Suppressor macrophage treated with lipopolysaccharide for 4 hours (primary cell): ENCODE data around the gene APBA1.
"Not testable (repeated sequence)": the region's sequence is repeated elsewhere in the genome, so short reads cannot be mapped to it uniquely, and the experiment has no call there.

Source experiments
- DNase-seq: peaks from one replicate; pipeline ENCODE4 v3.0.0-alpha.2; 2020

The APBA1 gene

DNA sequence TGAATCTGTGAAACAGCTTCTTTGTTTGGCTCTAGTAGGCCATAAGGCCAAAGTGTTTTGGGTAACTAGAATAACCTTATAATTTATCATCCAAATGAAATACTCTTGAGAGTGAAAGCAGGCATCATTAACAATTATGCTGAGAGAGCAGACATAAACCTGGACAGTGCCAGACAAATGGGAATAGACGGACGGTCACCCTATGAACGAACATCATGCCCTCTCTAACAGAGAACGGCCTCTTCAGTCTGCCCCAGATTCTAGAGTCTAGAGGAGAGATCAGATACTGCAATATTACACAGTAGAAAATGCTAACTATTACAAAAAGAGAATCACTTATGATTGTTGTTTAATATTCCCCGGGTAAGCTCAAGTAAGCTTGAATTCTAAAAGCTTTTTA is 68.5 kb downstream of the APBA1 start:
- no peak for DNase-seq

DNA sequence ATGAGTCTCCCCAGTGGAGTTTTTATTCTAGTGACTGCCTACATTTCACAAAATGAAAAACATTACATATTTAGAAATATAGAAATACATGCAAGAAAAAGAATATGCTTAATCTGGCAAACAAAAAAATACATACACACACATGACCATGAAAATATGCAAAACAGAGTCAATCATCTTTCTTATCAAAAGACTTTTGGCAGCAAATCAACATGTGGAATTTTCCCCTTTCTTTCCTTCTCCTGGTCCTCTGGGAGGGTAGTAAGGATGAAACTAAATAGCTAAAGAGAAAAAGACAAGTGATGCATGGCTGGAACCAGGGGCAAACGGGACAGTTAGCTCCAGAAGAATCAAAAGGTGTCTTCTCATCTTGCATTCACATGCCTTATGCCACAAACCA is 69.4 kb downstream of the APBA1 start:
- DNase-seq, result no peak

DNA sequence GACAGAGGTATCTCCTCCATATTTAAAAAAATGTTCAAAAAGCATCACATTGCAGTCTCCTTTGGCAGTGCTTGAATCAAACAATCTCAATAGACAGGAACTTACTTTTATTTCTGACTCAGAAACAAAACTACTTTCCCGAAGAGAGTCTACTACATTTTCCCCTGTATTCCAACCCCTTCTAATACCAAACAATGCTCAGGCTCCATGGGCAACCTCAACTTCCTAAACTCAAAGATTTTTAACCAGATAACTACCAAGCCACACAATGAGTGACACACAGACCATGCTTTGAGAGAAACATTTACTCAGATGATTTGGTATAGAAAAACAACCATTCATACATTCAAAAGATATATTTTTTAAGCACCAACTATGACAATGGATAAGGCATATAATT is 70.5 kb downstream of the APBA1 start:
- no peak for DNase-seq

DNA sequence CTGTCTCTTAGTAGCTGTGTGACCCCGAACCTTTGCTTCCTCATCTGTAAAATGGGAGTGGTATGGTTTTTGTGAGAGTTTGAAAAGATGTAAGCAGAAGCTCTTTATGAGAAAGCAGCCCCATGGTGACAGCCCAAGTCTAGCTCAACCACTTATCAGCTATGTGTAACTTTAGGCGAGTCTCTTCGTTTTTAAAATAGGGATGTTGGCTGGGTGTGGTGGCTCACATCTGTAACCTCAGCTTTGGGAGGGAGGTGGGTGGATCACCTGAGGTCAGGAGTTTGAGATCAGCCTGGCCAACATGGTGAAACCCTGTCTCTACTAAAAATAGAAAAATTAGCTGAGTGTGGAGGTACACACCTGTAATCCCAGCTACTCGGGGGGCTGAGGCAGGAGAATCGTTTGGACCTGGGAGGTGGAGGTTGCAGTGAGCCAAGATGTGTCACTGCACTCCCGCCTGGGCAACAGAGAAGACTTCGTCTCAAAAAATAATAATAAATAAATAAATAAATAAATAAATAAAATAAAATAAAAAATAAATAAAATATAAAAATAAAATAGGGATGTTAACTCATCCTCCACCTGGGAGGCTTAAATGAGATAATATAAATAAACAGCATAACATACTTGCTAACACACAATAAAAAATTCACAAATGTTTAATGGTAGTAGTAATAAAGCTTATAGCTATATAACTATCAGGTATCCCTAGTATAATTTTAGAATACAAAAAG is 71.7 kb downstream of the APBA1 start:
- DNase-seq, result no peak

DNA sequence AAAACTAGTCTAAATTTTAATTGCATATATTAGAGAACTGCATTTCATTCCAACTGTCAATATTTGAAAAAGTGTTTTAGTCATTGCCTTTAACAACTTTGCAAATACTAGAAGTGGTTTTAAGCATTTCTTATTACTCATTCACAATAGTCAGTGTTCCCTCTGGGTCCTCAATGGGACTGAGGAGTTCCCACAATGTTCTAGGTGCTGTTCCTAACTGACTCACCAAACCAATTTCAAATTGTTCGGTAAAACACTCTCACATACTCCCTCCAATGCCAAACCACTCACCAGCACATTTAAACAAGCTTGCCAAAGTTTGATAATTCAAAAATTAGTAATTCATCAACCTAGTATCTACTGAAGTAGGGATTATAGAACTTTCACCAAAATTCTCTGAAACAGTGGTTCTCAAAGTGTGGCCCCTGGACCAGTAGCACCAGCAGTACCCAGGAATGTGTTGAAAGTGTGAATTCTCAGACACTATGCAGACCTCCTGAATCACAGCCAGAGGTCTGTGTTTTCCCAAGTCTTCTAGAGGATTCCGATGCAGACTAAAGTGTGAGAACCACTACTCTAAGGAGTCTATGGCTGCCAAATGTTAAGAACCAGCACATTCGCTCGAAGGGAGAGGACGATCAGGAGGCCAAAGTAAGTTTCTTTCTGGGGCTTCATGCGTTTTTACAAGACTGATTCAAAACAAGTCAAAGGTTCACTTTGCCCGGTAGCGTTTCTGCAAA is 72.8 kb downstream of the APBA1 start:
- DNase-seq, result no peak

DNA sequence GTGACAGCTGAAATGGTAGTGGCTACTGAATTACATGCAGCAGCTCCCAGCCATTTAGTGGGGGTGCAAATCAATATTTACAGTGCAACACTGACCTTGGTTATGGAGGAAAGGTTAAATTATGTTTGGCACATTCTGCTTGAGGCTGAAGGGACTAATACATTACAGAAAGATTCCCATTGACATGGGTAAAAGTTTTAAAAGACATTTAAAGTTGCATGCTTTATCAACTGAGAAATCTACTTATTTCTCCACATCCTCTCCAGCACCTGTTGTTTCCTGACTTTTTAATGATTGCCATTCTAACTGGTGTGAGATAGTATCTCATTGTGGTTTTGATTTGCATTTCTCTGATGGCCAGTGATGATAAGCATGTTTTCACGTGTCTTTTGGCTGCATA is 75.3 kb downstream of the APBA1 start:
- not testable (repeated sequence) for DNase-seq

DNA sequence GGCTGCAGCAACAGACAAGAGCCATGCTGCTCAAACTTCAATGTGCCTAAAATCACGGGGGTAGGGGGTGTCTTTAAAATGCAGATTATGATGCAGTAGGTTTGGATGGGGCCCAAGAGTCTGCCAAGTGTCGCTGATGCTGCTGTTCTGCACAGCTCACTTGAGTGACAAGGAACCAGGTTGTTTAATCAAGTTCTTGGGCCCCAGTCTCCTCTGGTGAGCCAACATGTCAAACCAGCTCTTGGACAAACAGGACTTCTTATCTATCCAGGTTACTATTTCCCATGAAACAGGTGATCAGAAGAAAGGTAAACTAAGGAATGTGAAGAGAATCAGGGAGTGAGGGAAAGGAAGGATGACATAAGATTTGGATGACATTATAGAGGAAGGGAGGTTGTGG is 78.0 kb downstream of the APBA1 start:
- DNase-seq, result no peak

DNA sequence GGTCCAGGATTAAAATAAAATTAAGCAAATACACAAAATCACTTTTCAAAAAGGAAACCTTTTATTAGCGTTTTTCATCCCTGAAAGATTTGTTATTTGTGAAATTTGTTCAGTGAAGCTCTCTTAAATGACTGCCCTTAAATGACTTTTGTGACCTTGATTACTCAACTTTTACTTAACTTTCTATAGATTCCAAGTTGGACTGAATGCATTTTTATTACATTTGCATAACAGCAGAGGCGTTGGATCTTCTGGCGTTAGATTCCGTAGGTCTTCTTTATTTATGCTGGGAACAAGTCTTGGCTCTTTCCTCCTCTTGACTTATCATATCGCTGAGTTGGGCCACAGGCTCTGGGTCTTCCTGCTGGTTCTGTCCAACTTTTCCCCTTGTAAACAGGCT is 78.4 kb downstream of the APBA1 start:
- DNase-seq, result no peak

DNA sequence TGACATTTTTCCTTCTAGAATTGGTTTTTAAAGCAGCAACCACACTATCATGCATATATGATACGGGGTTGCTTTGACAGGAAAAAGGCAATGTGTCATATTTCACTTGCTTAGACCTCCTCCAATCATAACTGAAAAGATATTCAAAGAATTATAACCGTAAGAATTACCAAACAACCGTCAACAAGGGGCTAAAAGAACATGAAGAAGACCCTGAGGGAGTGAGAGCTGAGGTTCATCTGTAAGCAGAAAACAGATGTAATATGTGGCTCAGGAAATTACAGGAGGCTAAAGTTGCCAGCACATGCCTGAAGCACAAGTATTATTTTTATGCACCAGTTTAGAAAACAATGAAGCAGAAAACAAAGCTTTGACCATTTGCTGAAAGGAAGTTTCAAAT is 78.9 kb downstream of the APBA1 start:
- DNase-seq, result no peak

DNA sequence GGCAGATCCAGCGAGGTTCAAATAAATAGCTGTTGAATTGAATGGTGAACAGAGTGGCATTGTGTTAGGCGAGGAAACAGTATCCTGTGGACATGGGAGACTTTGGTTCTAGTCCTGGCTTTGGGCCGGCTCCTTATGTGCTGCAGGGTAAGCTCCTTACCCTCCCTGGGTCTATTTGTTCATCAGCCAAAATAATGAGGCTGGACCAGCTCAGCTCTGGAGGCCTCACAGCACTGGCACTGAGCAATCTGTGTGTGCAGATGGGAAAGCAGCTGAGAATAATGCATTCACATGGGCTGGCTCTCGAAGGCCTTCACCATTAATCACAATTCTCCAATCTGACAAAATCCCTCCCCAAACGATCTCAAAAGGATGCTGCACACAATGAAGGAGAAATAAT is 81.9 kb downstream of the APBA1 start:
- DNase-seq, result no peak

DNA sequence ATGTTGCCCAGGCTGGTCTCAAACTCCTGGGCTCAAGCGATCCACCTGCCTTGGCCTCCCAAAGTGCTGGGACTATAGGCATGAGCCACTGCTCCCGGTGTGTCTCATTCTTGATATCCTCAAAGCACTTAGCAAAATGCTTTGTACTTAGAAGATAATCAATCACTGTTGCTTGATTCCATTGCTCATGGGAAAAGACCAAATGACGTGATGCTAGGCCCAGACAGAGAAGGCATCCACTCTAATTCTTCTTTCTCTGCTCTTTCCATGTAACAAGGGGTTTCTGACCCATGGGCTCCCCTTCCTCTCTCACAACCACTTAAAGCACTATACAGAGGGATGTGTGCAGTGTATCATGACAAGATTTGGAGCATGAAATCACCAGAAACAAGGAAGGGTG is 83.0 kb downstream of the APBA1 start:
- no peak for DNase-seq

DNA sequence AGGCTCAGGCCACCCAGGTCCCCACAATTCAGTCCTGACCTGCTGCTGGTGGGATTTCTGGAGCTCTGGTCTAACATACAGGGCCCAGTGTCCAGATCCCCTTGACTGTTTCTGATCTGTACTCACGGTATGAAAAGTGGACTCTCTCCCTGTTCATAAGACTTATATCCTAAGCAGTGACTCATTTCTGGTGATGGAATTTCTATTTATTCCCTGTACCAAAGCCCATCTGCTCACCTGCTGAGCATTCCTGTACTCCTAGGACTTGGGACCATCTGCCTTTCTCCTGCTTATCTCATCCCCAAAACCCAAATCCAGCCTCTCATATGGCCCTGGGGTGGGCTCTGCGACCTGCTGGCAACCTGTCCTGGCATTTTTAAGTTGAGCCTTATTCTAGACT is 86.6 kb downstream of the APBA1 start:
- DNase-seq, result no peak

DNA sequence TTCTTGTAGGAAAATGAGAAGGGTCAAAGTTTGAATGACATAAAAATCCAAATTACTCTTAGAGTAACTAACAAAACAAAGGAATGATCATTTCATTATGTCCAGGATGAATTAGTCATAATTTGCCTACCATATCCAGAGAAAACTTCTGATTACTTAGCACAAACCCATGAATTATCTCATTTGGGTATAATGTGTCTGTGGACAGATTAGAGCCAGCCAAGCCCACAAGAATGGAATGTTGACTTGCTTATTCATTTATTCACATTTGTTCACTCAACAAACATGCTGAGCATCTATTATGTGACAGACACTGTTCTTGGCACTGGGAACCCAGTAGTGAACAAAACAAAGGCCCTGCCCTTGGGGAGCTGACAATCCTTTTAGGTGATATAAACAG is 87.4 kb downstream of the APBA1 start:
- DNase-seq, result no peak

DNA sequence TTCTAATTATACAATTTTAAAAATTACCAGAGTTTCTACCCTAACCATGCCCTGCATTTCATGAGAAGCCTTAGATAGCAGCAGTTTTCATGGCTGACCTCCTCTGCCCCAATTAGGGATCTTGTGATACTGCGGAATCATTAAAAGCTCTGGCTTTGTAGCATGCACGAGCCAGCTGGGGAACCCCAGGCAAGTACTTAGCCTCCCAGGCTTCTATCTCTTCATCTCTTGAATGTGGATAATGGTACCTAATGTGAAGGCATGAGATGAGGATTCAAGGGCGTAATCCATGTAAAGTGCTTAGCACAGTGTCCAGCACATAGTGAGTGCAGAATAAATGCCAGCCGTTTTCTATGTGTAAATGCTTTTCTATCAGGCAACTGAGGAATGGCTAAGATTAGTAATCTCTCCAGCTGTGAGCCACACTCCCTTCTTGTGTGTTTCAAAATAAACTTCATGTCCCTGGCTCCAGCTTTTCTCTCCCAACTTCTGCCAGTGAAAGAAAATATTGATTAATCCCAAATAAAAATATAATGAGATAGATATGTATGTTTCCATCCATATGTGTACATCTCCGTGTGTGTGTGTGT is 88.4 kb downstream of the APBA1 start:
- DNase-seq, result no peak

DNA sequence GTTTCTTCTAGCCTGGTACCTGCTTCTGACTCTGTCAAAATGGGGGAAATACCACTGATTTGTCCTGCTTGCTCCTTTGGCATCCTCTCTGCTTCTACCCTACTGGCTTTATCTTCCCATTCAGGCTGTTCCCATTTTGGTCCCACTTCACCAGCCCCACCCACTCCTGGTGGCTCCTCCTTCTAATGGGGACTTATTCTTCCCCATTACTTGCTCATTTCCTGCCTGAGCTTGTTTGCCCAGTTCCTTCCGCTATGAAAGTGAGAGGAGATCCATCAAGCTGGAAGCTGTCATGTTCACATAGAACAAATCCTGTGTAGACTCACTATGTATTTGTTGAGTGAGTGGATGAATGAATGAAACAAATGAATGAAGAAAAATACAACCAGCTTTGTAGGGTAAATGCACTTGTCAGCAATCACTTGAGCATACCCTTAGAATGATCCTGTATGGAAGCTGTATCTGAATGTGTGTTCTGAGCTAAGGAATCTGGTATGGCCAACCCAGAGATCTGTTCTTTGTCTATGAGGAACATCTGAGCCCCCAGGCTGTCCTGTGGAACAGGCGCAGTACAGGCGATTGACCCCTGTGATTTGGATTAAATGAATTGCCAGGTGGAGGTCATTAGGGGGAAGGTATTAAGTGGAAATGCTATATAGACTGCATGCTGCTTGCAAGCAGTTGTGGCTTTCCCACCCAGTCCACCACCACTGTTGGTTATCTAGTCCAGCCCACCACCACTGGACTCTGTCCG is 89.5 kb downstream of the APBA1 start:
- peak; percentile 51 for DNase-seq

DNA sequence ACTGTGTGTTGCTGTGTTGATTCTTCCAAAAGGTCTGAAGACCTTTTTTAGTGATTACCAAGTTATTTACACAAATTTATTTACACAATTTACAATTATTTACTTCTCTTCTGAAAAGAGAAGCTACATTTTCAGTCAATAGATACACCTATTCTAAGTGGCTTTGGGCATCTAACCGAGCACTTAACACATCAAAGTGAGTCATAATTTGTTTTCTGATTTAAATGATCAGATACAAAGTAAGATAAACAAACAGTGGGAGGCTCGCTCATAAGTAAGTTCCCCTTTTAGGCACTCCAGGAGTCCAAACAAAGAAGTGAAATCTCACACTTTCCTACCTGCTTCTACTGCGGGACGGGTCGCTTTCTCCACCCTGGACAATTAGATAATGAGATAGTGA is 90.2 kb downstream of the APBA1 start:
- no peak for DNase-seq

DNA sequence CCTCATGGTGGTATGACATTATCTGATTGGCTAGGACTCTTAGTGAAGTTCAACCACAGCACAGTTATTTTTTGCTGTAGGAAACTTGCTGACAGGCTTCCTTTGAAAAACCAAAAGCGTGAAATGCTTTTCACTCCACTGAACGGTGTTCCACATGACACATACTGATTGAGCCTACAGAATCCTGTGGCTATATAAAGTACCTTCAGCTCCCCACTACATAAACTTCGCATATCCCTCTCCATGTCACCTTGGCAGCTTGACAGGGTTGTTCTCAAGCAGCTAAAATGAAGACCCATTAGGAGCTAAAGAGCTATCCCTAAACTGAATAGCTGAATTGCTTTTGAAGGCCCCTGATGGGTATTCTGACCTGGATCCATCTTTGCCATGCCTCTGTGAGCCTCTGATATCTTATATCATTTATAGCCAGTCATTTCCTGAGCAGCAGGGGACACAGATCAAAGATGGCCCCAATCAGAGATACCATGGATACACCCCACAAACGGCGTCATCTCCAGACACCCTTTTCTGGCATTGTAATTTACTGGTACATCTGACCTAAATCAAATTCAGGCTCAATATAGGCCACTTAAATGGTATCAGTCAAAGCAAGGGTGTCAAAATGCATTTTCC is 91.5 kb downstream of the APBA1 start:
- no peak for DNase-seq

DNA sequence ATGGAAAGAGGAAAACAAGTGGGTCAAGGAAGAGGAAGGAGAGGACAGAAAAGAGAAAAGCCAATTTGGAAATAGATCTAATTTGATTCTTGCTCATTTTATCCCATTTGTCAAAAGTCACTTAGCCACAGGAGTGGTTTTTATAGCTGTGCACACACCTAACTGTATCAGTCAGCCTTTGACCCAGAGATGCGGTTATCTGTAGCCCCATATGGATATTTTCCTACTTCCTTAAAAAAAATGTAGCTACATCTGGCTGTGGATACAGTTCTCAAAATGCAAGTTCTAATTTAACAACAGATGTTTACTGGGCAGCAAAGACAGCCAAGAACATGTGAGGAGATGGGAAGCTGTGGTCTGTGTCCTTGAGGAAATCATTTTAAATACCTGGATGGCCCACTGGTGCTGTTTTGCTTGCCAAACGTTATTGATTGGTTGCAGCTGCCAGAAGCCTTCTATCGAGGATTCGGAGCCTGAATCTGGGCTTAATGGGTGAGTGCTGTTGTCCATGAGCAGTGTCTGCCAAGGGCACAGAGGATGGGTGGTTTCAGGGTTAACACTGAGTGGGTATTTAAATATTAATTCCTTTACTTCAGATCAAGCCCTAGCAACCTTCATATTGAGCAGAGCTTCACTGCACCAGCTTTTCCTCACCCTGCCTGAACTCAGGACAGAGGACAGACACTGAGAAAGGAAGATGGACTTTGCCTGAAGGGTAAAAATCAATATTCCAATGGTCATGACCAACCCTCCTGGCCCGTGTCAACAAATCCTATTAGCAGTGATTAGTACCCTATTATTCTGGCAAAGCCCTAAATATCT is 92.2 kb downstream of the APBA1 start:
- no peak for DNase-seq

DNA sequence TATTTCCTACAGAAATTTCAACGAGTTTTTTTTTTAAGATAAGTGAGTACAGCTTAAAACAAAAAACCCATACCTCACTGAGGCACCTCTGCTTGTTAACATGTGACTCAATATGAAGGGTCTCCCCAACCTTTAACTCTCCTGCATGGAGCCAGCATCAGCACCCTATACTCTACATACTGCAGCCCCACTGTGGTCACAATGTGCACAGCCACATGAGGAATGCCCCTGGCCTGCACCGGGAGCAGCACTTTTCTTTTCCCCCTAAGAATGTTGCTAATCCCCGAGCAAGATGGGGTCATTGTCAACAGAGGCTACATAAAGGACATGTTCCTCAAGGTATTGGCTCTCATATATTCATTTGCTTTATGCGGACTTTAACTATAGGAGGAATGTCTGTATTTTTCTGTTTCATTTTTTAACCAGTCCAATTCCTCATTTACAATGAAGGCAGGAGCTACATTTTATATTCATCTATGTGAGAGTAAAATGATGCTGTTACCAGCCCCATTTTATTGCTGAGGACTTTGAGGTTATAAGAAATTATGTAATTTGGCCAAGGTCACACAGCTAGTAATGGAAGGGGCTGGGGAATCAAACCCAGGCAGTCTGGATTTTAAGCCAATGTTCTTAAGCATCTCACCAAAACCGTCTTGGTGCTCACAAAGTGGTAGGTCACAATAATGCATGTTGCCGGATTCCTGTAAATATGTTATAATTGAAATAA is 93.0 kb downstream of the APBA1 start:
- DNase-seq, result no peak

DNA sequence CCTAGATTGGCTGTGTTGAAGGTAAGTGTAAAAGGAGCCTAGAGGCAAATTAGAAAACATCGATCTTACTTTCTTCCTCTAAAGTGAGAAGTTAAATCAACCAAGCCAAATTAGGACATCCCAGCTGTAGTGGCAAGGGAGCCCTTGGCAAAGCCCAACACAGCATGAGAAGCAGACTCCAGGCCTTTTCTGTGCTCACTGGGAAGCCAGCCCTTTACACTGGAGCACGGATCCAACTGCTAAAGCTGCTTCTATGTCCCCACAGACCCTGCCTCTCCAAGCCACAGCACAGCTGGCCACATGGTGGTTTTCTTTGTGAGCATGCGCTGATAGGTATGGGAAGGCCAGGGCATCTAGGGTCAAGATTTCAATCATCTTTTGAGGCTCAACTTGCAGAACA is 94.1 kb downstream of the APBA1 start:
- no peak for DNase-seq

DNA sequence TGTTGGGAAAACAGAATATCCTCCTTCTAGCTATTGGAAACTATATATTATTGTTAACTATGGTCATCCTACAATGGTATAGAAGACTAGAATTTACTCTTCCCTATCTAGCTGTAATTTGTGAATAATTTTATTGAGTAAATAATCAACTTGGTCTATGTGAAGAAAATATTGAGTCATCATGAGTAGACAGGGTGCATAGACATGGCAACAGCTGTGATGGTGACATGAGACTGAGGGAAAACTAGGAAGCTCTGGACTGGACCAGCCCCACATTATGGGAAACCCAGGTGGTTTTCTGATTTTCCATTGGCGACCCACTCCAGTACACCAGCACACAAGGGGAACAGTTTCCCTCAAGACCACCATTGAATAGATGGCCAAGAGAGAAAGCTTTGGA is 95.0 kb downstream of the APBA1 start:
- DNase-seq, result no peak

DNA sequence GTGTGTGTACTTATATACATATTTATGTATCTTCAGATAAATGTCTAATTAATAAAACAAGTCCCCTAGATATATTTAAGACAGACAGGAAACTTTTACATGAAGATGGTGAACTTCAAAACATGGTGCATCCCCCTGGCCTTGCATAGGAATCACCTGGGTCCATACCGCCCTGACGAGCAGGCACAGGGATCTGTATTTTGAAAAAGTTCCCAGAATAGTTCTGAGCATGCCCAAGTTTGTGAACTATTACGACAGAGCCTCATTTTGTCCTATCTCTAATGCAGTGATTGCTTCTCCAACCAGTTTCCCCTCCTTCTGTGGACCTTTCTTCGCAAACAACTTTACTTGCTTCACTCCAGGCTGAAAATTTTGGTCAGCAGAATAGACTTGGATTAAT is 98.1 kb downstream of the APBA1 start:
- no peak for DNase-seq
